NAMALWA (cell line): Measurements from ENCODE around the gene FSTL4.
A peak's percentile ranks its signal among the peaks of the same experiment; 100 is the strongest.
"Not testable (repeated sequence)": the region's sequence is repeated elsewhere in the genome, so short reads cannot be mapped to it uniquely, and the experiment has no call there.

Experiments used
- DNase-seq: peaks from one replicate; pipeline ENCODE4 v3.0.0-alpha.2; 2015; ENCODE audit warnings: low spot score

The FSTL4 gene

DNA sequence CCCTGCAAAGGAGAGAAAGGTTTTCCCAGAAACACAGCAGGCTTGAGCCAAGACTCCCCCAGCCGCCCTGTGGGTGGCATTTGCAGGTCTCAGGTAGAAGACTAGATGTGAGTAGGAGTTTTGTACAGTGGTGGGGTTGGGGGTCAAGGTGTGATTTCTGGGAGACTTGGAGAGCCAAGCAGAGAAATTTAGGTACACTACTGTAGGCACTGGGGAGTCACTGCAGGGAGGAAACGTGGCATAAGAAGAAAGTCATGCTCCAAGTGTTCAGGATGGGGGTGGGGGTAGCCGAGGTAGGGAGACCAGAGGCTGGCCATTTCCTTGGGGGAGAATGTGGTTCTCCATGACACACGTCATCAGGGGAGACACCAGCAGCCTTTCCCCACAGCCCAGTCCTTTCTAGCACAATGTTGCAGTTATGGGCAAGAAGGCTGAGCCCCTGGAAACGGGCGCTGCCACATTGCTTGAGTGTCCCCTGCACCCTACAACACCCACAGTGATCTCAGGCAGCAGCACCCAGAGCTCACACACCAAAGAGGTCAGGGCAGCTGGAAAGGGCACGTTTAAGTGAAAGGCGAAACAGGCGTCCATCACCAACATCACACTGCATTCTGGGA, 210.5 kb downstream of the FSTL4 start:
- no peak for DNase-seq

DNA sequence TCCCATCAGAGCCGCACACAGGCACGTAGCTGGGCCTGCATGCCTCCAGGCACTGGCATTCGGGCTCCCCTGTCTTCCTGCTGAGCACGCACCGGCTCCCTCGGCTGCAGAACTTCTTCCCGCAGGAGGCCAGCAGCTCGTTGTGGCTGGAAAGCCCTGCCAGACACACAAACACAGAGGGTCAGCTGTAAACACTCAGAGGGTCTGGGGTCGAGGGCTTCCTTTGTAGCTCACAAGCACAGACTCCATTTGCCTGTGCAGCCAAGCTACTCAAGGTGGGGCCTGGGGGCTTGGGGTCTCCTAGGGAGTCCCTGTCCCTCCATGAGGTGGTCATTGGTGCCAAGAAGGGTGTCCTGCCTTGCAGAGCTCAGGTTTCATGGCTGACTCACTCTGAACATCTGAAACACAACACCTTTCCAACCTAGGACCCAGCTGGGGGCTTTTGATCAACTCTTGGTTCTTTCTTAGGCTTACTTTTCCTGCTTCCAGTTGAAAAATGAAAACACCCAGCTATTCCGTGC, 211.4 kb downstream of the FSTL4 start:
- no peak for DNase-seq

DNA sequence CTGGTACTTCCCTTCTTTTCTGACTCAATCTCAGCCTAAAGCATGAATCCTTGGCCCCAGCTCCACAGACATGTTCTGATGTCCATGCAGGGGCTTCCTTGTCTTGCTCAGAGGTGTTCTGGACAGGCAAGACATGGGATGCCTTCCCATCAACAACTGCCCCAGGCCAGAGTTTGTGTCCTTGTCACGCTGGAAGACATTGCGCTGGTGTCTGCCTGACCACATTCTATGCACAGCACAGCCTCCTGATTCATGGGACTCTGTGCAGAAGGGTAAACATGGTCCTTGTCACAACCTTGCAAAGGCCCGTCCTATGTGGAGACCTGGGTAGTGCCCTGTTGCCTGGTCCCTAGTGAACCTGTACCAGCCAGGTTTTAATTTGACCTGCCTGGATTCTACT, 212.2 kb downstream of the FSTL4 start:
- no peak for DNase-seq

DNA sequence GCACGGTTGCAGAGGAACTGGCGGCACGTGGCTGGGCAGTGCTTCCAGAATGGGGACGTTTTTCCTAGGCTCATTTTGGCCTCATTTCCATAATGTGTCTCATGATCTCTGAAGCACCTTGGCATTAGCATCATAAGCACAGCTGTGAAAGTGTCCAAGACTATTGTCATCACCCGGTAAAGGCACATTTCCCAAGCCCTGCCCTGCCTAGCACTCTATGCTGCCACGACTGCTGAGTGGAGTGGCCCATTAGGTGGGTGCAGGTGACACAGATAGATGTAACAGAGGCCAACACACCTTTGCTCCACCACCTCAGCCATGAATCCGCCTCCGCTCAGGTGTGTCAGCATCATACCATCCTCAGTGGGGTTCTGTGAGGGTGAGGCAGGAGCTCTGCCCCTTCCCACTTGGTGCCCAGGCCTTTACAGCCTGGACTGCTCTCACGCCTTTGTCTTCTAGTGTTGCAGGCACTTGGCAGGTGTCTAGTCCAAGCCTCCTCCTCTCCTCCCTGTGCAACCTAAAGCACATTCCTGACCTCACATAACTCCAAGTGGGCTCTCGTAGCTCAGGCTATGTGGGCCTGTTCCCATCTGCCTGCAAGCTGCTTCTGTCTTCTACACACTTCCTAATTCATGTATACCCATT, 213.0 kb downstream of the FSTL4 start:
- no peak for DNase-seq

DNA sequence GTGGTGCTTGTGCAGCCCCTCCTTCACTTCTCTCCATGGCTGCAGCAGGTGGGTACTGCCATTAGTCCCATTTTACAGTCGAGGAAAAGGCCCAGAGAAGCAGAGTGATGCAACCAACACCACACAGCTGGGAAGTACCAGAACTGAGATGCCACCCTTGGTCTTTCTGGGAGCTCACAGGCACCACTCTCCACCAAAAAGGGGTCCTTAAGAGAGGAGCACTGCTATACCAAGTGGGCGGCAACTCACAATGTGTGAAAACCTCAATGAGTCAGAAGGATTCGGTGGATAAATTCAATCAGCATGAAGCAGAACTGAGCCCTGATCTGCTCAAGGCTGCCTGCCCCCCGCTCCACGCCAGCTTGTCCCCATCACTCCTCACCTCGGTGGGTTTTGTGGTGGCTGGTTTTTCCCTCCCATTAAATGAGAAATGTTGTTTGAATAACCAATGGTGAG, 213.7 kb downstream of the FSTL4 start:
- DNase-seq, result no peak

DNA sequence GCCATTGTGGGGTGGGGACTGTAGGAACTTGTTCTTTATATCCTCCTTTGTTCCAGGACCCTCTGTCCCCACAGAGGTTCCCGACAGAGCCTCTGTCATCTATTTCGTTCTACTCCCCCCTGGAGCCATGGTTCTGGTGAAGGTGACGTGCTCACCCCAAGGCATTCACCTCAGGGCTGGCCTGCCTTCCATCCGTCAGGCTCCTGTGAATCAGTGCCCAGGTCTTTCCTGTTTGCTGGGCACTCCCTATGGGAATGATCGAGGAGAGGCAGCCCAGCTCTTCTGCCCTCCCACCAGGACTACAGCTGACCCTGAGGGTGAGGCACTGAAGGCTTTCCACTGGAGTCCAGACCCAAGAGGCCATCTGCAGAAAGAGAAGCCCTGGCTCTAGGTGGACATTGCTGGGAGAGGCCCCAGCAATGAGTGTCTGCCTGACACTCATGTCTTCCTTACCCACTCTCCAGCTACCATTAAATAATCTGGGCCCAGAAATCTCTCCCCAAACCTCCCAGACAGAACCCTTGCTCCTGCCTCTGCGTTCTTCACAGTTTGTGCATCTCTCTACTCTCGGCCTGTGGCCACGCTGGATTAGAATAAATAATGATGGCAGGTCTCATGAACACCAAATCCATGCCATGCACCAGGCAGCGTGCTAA, 214.2 kb downstream of the FSTL4 start:
- no peak for DNase-seq

DNA sequence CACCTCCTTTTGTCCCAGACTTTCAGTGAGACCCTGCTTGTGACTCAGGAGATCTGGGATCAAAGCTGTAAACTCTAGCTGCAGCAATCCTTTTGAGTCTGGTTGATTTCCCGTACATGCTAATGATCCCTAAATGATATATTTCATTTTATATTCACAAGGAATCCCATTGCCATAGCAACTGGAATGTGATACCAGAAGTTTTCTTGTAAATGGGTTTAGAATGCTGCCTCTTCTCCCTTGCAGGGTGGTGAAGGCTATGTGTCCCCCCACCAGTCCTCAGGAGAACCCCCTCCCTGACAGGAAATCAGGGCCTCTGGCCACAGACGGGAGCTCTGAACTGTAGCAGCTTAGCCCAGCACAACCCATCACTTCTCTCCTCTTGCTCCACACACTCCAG, 215.0 kb downstream of the FSTL4 start:
- peak; percentile 15 for DNase-seq

DNA sequence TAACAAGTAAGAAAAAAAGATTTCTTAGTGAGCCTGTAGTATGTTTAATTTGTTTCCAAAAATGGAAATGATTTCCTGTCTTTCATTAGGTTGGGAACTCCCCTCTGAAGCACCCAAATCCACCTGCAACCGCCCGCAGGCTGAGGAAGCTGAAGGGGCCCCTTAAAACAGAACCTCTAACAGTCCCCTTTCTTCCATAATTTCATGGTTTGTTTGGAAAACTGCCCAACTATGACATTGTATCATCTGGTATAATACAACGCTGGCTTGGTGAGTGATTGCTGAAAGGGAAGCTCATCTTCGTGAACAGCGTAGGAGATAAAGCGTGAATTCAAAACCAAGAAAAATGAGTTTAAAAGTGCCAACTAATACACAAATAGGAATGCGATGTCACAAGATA, 215.5 kb downstream of the FSTL4 start:
- peak; percentile 35 for DNase-seq

DNA sequence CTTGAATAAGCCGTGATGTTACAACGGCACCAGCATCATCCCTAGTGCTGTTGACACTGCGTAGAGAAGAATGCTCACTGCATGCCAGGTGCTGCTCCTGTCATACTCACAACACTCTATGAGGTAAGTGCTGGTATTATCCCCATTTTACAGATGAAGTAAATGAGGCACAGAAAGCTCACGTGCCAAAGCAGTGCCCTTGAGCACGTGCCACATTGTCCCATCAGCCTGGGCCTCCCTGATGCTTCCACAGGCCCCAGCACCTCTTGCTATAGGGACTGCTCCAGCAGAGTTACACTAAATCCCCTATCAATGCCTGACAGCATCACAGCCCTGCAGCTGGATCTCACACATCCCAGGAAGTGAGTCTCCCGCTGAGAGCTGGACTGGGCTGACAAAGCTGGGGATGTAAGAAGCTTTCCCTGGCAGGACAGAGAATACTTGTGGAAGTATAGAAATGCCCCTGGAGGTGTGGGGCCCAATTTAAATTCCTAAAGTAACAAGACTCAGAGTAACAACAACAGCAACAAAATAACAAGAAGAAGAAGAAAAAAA, 216.1 kb downstream of the FSTL4 start:
- peak; percentile 3 for DNase-seq

DNA sequence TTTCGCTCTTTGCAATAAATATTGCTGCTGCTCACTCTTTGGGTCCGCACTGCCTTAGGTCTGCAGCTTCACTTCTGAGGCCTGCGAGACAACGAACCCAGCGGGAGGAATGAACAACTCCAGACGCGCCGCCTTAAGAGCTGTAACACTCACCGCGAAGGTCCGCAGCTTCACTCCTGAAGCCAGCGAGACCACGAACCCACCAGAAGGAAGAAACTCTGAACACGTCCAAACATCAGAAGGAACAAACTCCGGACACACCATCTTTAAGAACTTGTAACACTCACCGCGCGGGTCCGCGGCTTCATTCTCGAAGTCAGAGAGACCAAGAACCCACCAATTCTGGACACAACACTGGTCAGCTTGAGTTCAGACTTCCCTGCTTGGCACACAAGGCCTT, 217.1 kb downstream of the FSTL4 start:
- not testable (repeated sequence) for DNase-seq

DNA sequence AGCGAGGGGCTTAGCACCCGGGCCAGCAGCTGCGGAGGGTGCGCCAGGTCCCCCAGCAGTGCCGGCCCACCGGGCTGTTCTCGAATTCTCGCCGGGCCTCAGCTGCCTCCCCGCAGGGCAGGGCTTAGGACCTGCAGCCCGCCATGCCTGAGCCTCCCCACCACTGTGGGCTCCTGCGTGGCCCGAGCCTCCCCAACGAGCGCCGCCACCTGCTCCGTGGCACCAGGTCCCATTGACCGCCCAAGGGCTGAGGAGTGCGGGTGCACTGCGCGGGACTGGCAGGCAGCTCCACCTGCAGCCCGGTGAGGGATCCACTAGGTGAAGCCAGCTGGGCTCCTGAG, 217.9 kb downstream of the FSTL4 start:
- DNase-seq, result not testable (repeated sequence)

DNA sequence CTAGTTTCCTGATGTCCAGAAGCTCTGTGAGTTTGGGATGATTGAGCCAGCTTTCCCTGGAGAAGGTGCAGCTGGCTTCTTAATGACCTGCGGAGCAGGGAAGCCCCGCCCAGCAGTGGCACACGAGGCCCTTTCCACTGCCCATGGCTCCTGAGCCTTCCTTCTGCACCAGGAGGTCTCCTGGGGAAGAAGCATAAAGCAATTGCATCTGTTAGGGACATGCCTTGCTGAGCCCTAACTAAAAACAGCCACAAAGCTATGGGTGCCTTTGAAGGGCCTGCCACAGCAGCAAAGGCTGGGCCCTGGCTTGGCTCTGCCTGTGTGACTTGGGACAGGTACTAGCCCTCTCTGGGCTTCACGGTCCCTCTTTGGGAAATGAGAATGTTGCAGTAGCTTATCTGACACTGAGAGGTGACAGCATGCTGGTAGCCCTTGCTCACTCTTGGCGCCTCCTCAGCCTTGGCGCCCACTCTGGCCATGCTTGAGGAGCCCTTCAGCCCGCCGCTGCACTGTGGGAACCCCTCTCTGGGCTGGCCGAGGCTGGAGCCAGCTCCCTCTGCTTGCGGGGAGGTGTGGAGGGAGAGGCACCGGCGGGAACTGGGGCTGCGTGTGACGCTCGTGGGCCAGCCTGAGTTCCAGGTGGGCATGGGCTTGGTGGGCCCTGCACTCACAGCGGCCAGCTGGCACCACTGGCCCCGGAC, 218.4 kb downstream of the FSTL4 start:
- no peak for DNase-seq

DNA sequence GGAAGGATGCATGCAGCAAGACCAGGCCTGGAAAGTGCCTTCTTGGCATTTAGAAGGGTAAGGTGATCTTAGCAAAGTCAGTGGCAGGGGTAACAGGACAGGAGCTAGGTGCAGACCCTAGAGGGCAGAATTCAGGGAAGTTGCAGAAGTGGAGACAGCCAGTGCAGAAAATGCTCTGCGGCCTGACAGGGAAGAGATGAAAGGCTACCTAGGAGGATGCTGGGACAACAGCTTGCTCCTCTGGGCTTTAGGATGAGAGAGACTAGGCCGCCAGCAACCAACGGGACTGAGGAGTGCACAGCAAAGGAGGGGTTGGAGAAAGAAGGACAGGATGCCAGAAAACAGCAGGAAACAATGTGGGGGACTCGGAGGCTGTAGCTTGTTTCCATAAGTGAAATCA, 219.9 kb downstream of the FSTL4 start:
- DNase-seq, result no peak

DNA sequence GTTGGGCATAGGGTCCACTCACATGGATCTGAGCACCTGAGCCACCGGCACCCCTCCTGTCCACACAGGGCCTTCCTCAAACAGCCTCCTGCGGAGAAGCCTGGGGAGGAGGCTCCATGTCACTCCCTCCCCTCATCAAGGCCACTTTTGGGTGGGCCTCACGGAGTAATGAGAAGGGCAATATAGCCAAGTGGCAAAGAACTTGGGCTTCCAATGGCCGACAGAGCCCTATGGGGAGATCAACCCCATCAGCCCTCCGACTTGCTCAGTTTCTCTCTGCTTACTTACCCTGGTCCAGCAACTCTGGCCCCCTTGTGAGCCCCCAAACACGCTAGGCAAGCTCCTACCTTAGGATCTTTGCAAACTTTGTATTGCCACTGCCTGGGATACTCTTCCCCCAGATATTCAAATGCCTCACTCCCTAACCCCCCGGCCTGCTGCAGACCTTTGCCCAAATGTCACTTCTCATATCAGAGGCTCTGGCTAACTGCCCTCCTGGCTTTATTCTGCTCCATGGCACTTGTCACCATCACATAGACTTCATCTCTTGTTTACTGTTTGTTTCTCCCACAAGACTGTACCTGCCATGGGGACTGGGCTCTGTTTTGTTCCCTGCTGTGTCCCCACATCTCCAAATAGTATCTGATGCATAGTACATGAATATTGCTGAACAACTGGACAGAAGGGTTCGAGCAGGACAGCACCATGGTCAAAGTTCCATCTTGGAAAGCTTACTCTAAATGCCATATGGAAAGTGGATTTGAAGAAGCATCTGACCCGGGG, 220.8 kb downstream of the FSTL4 start:
- DNase-seq, result no peak

DNA sequence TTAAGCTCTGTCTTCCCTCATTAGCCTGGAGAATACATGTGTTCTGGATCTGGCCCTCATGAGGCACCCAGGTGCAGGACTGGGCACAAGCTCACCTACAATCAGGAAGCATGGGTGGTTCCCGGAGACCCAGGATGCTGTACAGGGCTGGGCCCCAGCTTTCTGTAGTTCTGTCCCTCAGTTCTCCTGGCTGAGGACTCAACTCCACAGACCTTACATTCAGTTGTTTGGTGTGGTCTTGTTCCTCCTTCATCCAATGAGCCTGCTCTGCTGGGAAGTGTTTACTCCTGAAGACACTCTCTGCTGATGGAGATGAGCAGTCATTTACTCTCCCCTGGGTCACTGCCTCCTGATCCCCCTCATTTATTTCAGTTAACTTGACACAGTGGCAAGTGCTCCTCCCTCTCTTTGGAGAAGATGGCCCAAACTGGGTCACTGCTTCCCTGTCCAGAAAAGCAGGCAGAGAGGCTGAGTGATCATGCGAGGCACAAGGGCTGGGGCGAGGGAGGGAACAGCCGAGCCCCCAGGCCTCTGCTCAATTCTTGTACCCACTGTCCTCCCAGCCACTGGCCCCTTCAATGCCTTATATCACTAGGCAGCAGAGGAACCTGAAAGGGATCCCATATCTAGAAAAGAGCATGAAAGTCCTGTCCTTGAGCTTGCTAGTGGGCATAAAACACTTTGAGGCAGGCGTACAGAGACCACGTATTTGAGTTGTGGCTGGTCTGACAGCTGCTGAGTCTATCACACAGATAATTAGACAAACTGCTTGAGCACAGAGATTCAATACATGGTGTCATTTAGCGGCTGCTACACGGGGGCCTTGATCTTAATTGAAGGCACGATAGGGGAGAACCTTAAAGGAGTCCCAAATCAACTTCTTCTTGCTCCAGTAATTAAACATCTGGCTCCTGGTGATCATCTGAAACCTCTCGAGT, 221.7 kb downstream of the FSTL4 start:
- DNase-seq, result no peak

DNA sequence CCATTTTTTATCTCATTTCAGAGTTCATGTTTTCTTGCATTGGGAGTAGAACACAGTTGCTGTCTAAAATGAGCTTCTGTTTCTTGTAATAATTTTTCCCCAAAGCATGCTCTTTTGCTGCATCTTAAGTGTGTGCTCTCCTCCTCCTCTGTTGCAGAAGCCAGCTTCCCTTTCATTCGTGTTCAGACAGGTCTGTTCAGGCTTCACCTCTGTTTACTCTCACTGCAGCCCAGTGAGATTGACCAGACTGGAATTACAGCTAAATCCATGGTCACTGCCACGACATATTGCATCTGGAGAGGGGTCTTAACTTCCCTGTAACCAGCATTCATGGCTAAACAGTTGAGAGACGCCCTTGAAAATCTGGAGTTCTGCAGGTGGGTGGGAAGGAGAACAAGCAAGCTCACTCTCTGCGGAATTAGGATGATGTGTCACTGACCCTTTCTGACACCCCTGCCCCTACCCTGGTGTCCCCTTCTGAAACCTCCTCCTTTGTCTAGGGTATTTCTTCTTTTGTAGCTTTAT, 223.2 kb downstream of the FSTL4 start:
- no peak for DNase-seq

DNA sequence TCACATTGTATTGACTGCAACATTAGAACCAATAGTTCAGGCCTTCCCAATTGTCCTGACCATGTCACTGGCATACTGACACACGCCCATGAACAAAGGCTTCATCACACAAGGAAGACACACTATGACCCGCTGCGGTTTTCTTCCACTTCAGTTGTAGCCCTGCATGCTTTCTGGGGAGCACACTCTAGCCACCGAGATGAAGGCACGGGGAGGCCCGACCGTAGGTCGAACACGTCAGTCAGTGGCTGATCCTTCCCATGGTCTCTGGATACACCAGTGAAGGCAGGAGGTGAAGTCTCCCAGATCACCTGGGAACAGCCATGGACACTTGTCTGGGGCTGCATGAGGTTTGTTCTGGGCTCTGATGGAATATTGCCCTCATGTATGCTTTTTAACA, 224.7 kb downstream of the FSTL4 start:
- no peak for DNase-seq

DNA sequence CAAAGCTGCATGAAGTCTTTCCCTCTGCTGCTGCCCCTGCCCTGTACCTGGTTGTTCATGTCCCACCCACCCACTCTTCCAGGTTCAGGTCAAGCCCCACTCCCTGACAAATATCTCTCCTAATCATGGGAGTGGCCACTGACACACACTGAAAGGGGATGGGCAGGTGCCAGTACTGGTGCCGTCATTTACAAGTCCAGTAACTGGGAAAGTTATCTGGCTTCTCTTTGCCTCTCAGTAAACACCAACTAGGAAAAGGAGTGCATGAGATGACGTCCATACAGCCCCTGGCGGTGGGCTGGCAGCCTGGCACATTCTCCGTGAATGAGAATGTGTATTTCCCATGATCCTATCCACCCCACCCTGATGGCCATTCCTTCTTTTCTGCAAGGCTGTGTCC, 225.2 kb downstream of the FSTL4 start:
- DNase-seq, result no peak

DNA sequence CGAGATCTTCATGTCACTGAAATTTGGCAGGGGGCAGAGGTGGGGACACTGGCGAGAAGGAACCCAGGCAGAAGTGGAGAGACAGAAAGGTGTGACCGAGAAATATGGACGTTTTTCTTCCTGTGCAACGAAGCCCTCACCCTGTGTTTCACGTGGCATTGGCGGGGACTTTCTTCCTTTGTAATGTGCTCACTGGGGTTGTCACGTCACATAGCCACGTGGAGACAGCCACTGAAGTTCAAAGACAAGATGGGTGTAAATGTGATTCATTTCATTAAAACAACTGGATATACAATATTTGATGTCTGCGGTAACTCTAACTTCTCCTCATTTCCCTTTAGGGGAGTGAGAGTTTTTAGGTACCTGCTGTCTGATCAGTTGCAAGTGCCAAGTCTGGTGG, 225.7 kb downstream of the FSTL4 start:
- no peak for DNase-seq

DNA sequence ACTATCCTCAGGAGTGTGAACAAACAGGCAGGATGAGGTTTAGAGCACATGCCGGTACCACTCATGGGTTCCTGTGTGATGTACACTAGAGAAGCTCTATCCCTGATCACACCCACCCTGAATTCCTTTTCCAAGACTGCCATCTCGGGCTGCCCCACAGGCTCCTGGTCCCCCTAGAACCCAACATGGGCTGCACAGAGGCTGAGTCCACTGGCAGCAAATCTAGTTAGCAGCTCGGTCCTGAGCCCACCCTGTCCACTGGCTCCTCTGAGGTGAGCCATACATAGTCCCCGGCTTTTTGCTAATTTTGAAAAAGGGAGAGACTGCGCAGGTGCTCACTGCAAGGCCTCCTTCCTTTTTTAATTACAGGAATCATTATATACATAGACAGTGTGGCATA, 227.0 kb downstream of the FSTL4 start:
- DNase-seq, result no peak
